ENCODE results near the gene SPOP.
A peak's percentile ranks its signal among the peaks of the same experiment; 100 is the strongest.
"Not testable (repeated sequence)": the region's sequence is repeated elsewhere in the genome, so short reads cannot be mapped to it uniquely, and the experiment has no call there.

The SPOP gene

DNA sequence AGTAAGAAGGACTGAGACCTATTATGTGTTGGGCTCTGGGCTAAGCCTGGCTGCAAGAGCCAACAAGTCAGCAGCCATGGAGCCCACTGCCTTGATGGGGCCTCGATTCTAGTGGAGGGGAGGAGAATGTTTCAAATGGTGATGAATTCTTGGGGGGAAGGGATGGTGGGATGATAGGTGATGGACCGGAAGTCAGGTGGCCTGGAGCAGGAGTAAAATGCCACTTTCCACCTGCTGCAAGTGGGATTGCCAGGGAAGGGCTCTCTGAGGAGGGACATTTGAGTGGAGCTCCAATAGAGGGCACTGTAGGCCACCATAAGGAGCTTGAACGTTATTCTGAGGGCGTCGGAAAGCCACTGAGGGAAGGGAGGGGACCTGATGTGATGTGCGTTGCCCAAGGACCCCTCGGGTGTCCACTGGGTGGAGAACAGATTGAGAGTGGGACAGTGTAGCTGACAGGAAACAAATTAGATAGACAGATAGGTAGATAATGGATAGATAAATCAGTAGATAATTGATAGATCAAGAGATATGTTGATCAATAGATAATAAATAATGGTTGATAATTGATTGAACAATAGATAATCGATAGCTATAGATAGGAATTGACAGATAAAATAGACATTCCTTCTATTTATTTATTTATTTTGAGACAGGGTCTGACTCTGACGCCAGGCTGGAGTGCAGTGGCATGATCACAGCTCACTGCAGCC, 120.4 kb downstream of the SPOP start:
- DNase-seq: peak in 3 of 10 donors; percentile 34 to 72 (median 60)

DNA sequence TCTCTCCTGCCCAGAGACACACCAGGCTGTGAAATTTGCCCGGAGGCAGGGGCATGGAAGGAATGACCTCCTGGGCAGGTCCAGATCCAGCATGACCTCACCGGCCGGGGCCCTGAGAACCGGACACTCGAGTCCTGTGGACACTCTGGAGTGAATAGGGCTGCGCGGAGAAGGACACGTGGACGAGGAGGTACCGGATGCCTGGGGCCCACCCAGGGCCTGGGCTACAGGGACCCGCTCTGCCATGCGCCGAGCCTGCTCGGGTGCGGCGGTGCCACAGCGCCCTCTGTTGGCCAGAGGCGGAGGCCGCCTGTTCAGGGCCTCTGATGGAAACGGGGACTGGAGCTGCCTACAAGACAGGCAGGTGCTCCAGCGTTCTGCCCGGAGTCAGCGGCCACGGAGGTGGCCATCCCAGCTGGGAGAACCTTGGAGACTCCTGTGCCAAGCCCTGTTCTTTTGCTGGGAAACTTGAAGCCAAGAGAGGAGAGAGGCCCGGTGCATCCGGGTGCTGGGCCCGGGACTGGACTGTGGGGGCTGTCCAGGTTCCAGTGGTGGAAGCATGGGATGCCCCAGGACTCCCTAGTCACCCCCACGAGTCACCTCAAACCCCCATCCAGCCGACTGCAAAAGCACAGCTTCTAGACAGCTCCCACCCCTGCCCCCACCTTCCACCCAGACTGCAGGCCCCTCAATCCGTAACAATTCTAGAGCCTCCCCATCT, 121.5 kb downstream of the SPOP start:
- intact Hi-C loops (cut with DNase I): loop anchor here (1.0 to 5.0 kb wide), 3 partner anchors 60 to 149 kb away; no protein-coding TSS in a partner anchor
- peak; percentile 68 to 98 (median 83) for DNase-seq

More for the DNA sequence above, 120.4 kb downstream of the SPOP start:
- intact Hi-C loops (cut with DNase I): loop anchor here (2.0 to 5.0 kb wide), 2 partner anchors 123 to 150 kb away; no protein-coding TSS in a partner anchor

GRCh38 chr17:49555495-49556222, 122.2 kb downstream of the SPOP start:
- peak in 1 of 10 donors; percentile 43 for DNase-seq
- intact Hi-C loops (cut with DNase I): loop anchor here (1.0 to 5.0 kb wide), 3 partner anchors 59 to 148 kb away; no protein-coding TSS in a partner anchor

DNA sequence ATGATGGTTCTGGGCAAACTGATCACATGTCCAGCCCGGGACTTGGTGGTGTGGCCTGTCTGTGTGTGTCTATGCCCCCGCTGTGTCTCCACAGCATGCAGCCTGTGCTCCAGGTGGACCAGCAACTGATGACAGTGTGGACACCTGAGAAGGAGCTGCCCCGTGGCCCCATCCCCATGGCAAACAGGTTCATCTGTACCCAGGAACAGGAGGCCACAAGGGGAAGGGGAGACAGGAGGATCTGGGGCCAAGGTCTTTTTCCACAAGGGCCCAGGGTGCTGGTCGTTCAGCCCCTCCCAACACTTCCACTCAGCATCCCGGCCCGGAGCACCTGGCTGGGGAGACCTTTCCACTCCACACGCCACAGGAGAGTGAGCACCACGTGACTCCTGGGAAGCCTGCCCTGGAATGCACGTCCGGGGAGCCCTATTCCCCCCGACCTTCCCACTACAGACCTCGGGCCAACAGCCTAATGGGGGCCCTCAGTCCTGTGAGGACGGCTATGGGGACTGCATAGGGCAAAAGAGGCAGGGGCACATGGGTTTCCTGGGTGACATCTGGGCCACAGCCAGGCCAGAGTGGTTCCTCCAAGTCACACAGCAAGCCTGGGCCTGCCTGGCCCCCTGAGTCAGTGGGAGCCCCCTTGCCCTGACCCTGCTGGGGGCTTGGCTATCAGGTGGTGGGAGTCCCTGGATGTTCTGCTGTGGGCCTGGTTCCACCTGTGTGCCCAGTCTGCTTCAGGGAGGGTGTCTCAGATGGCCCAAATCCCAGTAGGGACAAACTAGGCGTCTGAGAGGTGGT, 123.0 kb downstream of the SPOP start:
- DNase-seq: peak in 1 of 10 donors; percentile 79
- intact Hi-C loops (cut with DNase I): loop anchor here (5.0 kb wide), 1 partner anchor 148 kb away; no protein-coding TSS in a partner anchor

DNA sequence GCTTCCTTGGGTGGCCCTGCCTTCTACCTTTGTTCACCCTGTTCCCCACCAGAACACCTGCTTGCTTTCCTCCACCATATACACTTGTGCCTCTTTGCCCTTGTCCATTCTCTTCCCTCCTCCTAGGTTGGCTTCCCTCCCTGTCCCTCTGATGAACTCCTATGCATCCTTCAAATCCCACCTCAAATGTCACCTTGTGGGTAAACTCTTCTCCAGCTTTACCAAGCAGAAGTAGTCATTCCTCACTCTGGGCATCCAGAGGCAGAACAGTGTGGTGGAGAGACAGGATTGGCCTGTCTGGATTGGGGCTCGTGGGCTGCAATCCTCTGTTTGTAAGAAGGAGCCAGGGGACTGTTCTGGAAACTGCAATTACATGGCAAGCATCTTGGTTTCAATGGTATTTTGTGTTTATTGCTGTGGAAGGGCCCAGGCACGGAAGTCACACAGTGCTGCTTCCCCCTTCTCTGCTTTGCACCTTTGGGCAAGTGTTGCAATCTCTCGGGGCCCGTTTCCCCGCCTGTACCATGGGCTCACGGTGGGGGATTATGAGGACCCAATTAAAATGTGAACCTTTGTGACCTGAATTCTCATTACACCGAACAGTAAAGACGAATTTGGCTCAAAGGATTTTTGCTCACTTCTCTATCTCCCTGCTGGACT, 124.1 kb downstream of the SPOP start:
- intact Hi-C loops (cut with DNase I): no loop called here
- DNase-seq: peak in 1 of 10 donors; percentile 49

GRCh38 chr17:49552070-49552751, 125.7 kb downstream of the SPOP start:
- intact Hi-C loops (cut with DNase I): no loop called here

DNA sequence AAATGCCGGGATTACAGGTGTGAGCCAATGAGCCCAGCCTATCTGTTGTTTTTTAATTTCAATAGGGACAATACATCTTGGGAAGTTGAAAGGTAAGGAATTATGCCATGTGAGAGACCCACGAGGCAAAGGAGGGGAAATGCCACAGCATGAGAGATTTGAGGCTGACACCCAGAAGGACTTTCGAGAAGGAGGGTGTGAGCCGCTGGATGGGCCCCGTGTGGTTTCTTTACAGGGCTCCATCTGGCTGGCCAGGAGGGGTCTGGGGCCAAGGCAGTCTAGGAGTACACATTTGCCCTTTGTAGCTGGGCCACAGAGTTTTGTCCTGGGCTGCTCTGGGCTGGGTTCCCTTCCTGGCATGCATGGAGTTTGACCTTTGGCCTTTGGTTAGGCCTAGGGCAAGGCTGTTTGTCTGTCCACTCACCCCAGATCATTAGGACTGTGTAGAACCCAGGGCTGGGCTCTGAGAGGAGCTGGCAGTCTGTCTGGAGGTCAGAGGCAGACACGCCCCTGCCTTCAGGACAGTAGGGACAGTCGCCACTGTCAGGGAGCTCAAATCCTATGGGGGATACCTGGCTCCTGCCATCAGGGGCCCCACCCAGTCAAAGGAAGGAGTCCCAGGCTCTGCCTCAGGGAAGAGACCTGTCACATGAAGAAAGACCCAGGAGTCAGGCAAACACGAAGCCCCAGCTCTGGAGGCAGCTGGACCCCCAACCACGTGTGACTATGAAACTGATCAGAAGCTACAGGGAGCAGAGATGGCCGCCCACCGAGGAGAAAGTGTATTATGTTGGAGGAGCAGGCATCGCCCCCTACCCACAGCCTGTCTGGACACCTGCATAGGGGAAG, 126.5 kb downstream of the SPOP start:
- intact Hi-C loops (cut with DNase I): no loop called here
- peak in 1 of 10 donors; percentile 59 for DNase-seq

More at GRCh38 chr17:49552070-49552751, 125.7 kb downstream of the SPOP start:
- DNase-seq: peak in 1 of 10 donors; percentile 79

GRCh38 chr17:49550764-49551163, 127.1 kb downstream of the SPOP start:
- intact Hi-C loops (cut with DNase I): not testable (repeated sequence)
- peak in 1 of 10 donors; percentile 22 for DNase-seq

DNA sequence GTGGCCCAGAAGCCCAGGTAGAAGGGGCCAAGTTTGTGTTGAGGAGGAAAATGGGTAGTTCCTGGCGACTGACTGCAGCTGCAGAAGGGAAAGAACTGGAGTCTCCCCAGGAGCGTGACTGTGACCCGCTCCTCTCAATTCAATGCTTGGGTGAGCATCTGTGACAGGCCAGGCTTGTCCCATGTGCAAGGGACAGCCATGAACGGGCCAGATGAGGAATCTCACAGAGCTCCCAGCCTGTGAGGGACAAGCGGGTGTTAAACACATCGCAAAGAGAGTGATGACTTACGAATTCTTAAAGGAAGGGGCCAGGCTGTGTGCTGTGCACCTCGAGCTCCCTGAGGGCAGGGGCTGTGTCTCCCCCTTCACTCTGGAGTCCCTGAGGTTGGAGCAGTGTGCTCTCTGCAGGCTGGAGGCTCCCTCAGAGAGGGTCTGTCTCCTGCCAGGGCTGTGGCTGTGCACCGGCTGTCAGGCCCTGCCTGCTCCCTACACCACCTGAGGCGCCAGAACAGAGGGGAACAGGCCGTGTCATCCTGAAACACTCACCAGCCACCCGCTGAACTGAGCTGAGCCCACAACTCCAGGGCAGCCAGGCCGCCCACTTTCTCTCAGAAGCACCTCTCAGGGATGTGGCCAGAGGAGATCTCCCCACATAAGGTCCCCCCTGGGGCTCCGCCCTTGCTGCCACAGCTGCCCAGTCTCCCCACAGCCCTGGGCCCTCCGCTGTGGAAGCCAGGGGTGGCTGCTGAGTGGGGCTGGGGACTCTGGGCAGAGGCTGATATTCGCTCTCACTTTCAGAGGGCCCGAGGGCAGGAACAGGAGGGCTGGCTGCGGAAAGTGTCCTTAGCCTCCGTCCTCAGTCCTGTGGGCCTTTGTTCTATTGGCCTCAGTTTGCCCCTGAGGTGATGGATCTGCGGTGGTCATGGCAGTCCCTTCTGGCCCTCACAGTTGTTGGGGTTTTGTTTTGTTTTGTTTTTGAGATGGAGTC, 127.9 kb downstream of the SPOP start:
- intact Hi-C loops (cut with DNase I): no loop called here
- peak in 1 of 10 donors; percentile 80 for DNase-seq

DNA sequence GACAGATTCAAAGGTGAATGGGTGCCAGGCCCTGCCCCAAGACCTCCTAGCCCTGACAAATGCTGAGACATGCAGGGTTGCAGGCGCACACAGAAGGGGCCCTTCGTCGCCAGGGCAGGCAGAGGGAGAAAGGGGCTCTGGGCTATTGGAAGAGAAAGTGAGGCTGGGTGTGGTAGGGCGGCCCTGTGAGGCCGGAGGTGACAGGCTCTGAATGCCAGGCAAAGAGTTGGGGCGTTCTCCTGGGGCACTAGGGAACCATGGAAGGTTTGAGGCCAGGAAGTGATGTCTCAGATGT, 128.6 kb downstream of the SPOP start:
- peak in 1 of 10 donors; percentile 42 for DNase-seq
- intact Hi-C loops (cut with DNase I): no loop called here
